HepG2 (cell line): ENCODE results near the gene TMX3.

Source experiments
- ADNP ChIP-seq: sonication (generic); formaldehyde crosslinking; IDR thresholded peaks from 2 replicates; pipeline ENCODE4 v1.4.0; 2020; ENCODE audit warnings: missing genetic modification reagents
- HNRNPL ChIP-seq: fragments of 200-400 bp; formaldehyde crosslinking; IDR thresholded peaks from 2 replicates; pipeline ENCODE4 v1.6.1; 2017; ENCODE audit warnings: mild to moderate bottlenecking, low read depth, low read length
- IRF9 ChIP-seq: sonication (generic); formaldehyde crosslinking; IDR thresholded peaks from 2 replicates; pipeline ENCODE4 v1.8.0; 2022; ENCODE audit warnings: missing genetic modification reagents, mild to moderate bottlenecking, borderline replicate concordance
- KAT8 ChIP-seq: IDR thresholded peaks from 2 replicates; pipeline ENCODE4 v1.6.1; 2016; ENCODE audit warnings: missing genetic modification reagents, missing compliant biosample characterization
- MTF1 ChIP-seq: sonication (generic); formaldehyde crosslinking; IDR thresholded peaks from 2 replicates; pipeline ENCODE4 v1.5.0; 2020; ENCODE audit warnings: missing genetic modification reagents
- SOX6 ChIP-seq, 2 experiments: fragments of 450-650 bp in 1 of 2; sonication (generic) in 1 of 2; formaldehyde crosslinking in 1 of 2; IDR thresholded peaks; 2 replicates each; pipeline versions ENCODE4 v1.4.0 to v1.6.1; 2017 to 2020; ENCODE audit warnings: antibody characterized with exemption in 1 of 2, mild to moderate bottlenecking in 1 of 2, missing genetic modification reagents in 1 of 2
- SRF ChIP-seq: IDR thresholded peaks from 2 replicates; pipeline ENCODE4 v1.6.1; 2011; ENCODE audit warnings: mild to moderate bottlenecking, low read depth, low read length, moderate library complexity
- TCF7 ChIP-seq: sonication (generic); IDR thresholded peaks from 2 replicates; pipeline ENCODE4 v1.6.1; 2016; ENCODE audit warnings: antibody characterized with exemption, low read depth
- ZNF382 ChIP-seq: sonication (generic); formaldehyde crosslinking; IDR thresholded peaks from 2 replicates; pipeline ENCODE4 v1.5.0; 2020; ENCODE audit warnings: missing genetic modification reagents, mild to moderate bottlenecking, borderline replicate concordance
- ZNF468 ChIP-seq: sonication (generic); formaldehyde crosslinking; IDR thresholded peaks from 2 replicates; pipeline ENCODE4 v1.8.0; 2022; ENCODE audit warnings: mild to moderate bottlenecking, moderate library complexity, missing genetic modification reagents
- ZNF660 ChIP-seq: sonication (generic); formaldehyde crosslinking; IDR thresholded peaks from 2 replicates; pipeline ENCODE4 v1.5.1; 2020; ENCODE audit warnings: mild to moderate bottlenecking, low read depth, missing genetic modification reagents, borderline replicate concordance
- TF ChIP-seq, protein P1 (sequence below), 2 experiments: fragments of 450-650 bp in 1 of 2; sonication (generic) in 1 of 2; formaldehyde crosslinking; IDR thresholded peaks; 2 replicates each; pipeline versions ENCODE4 v1.5.0 to v1.8.0; 2020 to 2022; ENCODE audit warnings: mild to moderate bottlenecking in 1 of 2, missing genetic modification reagents in 1 of 2
- TF ChIP-seq, protein P2 (sequence below): sonication (generic); formaldehyde crosslinking; IDR thresholded peaks from one replicate; pipeline ENCODE4 v1.5.1; 2020; ENCODE audit warnings: mild to moderate bottlenecking, missing genetic modification reagents; ENCODE audit errors: not compliant biosample characterization

DNA sequence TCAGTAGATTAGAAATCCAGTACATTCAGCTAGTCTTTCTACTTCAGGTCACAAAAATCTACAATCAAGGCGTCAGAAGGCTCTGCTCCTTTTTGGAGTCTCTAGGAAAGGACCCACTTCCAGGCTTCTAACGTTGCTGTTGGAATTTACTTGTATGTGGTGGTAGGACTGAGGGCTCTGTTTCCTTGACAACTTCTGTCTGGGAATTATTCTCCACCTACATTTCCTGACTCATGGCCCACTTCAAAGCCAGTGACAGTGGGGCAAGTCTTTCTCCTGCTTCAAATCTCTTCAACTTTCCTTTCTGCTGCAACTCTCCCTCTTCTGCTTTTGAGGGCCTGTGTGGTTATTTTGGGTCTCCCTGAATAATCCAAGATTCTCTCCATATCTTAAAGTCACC is 10.4 kb upstream of the TMX3 start:
- no peak for TF ChIP-seq IRF9 (CRISPR knock-in tag)
- TF ChIP-seq, protein P1, sequence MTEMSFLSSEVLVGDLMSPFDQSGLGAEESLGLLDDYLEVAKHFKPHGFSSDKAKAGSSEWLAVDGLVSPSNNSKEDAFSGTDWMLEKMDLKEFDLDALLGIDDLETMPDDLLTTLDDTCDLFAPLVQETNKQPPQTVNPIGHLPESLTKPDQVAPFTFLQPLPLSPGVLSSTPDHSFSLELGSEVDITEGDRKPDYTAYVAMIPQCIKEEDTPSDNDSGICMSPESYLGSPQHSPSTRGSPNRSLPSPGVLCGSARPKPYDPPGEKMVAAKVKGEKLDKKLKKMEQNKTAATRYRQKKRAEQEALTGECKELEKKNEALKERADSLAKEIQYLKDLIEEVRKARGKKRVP (CRISPR knock-in tag; IDR thresholded peaks at IDR 0.05), result no peak
- TF ChIP-seq ADNP (CRISPR knock-in tag), result no peak
- no peak for TF ChIP-seq SOX6 (IDR thresholded peaks at IDR 0.05)
- no peak for TF ChIP-seq SOX6 (CRISPR knock-in tag; IDR thresholded peaks at IDR 0.05)
- TF ChIP-seq MTF1 (CRISPR knock-in tag), result no peak
- TF ChIP-seq ZNF468 (CRISPR knock-in tag), result no peak
- no peak for TF ChIP-seq HNRNPL
- TF ChIP-seq ZNF660, result no peak
- TF ChIP-seq ZNF382 (CRISPR knock-in tag), result no peak
- no peak for TF ChIP-seq KAT8
- TF ChIP-seq, protein P2, sequence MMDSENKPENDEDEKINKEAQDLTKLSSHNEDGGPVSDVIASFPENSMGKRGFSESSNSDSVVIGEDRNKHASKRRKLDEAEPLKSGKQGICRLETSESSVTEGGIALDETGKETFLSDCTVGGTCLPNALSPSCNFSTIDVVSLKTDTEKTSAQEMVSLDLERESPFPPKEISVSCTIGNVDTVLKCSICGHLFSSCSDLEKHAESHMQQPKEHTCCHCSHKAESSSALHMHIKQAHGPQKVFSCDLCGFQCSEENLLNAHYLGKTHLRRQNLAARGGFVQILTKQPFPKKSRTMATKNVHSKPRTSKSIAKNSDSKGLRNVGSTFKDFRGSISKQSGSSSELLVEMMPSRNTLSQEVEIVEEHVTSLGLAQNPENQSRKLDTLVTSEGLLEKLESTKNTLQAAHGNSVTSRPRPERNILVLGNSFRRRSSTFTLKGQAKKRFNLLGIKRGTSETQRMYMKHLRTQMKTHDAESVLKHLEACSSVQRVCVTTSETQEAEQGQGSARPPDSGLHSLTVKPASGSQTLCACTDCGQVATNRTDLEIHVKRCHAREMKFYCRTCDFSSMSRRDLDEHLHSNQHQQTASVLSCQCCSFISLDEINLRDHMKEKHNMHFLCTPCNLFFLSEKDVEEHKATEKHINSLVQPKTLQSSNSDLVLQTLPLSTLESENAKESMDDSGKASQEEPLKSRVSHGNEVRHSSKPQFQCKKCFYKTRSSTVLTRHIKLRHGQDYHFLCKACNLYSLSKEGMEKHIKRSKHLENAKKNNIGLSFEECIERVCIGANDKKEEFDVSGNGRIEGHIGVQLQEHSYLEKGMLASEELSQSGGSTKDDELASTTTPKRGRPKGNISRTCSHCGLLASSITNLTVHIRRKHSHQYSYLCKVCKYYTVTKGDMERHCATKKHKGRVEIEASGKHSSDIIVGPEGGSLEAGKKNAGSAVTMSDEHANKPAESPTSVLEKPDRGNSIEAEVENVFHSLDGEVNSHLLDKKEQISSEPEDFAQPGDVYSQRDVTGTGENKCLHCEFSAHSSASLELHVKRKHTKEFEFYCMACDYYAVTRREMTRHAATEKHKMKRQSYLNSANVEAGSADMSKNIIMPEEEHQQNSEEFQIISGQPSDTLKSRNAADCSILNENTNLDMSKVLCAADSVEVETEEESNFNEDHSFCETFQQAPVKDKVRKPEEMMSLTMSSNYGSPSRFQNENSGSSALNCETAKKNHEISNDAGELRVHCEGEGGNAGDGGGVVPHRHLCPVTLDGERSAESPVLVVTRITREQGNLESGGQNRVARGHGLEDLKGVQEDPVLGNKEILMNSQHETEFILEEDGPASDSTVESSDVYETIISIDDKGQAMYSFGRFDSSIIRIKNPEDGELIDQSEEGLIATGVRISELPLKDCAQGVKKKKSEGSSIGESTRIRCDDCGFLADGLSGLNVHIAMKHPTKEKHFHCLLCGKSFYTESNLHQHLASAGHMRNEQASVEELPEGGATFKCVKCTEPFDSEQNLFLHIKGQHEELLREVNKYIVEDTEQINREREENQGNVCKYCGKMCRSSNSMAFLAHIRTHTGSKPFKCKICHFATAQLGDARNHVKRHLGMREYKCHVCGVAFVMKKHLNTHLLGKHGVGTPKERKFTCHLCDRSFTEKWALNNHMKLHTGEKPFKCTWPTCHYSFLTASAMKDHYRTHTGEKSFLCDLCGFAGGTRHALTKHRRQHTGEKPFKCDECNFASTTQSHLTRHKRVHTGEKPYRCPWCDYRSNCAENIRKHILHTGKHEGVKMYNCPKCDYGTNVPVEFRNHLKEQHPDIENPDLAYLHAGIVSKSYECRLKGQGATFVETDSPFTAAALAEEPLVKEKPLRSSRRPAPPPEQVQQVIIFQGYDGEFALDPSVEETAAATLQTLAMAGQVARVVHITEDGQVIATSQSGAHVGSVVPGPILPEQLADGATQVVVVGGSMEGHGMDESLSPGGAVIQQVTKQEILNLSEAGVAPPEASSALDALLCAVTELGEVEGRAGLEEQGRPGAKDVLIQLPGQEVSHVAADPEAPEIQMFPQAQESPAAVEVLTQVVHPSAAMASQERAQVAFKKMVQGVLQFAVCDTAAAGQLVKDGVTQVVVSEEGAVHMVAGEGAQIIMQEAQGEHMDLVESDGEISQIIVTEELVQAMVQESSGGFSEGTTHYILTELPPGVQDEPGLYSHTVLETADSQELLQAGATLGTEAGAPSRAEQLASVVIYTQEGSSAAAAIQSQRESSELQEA (CRISPR knock-in tag), result no peak
- TF ChIP-seq TCF7, result no peak
- TF ChIP-seq SRF, result no peak
